ENCODE measurements around the gene CCNJL.

GRCh38 chr5:160347448-160347847 is 35.1 kb upstream of the CCNJL start:
- no peak for TF ChIP-seq CTCF (IDR thresholded peaks at IDR 0.05)
- no peak for TF ChIP-seq EZH2 (IDR thresholded peaks at IDR 0.05)
- no peak for TF ChIP-seq EZH2phosphoT487 (IDR thresholded peaks at IDR 0.05)
